ENCODE results near the gene FAM98A. TPM values are rescaled to one million over a fixed set of nuclear protein-coding genes. Genes with fewer than 3 reads are reported as not detected.

FAM98A gene
- total RNA-seq, 1 experiment from 2014 or later = 44.2 TPM

DNA sequence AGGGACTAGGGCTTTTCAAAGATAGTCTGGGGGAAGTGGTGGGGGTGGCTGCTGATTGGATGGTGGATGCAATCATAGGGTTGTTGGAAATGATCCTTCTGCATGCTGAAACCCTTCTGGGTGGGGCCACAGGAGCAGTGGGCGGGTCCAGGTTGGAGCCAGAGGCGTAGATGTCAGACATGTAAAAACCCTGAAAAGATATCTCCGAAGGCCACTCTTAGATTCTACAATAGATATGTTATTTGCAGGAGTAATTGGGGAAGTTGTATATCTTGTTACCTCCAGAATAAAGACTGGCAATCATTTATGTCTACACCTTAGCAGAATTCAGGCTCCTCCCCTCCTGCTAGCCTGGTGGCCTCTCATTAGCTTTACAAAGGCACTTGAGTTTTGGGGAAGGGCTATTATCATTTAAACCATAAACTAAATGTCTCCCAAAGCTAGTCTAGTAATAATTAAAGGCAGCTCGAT, 8.2 kb upstream of the FAM98A start:
- no peak for DNase-seq
- Histone ChIP-seq H3K4me3 (no peak overlapping the region), H3K4me1 (no peaks in the 10 kb centered on the region), H3K27me3 (no peaks in the 10 kb centered on the region), H3K27ac (no peak overlapping the region), H3K9me3 (replicated peaks) (no peaks in the 10 kb centered on the region), H3K36me3 (no peaks in the 10 kb centered on the region)

- Histone ChIP-seq H3K9me3 (replicated peaks) (no peaks in the 10 kb centered on the region), H3K27ac (no peak overlapping the region), H3K27me3 (no peaks in the 10 kb centered on the region), H3K4me3 (no peak overlapping the region), H3K4me1 (no peaks in the 10 kb centered on the region), H3K36me3 (no peaks in the 10 kb centered on the region)
- no peak for DNase-seq
Observed at GRCh38 chr2:33606622-33607021, 7.5 kb upstream of the FAM98A start.

- no peaks in the 10 kb centered on the region for H3K9me3 ChIP-seq (replicated peaks)
- H3K4me1 ChIP-seq = no peaks in the 10 kb centered on the region
- DNase-seq = no peak
- H3K4me3 ChIP-seq = no peak overlapping the region
- H3K36me3 ChIP-seq = no peaks in the 10 kb centered on the region
- no peak overlapping the region for H3K27ac ChIP-seq
- no peaks in the 10 kb centered on the region for H3K27me3 ChIP-seq
Observed at GRCh38 chr2:33606100-33606499, 7.0 kb upstream of the FAM98A start.

- no peak overlapping the region for H3K27ac ChIP-seq
- H3K36me3 ChIP-seq = no peaks in the 10 kb centered on the region
- no peaks in the 10 kb centered on the region for H3K27me3 ChIP-seq
- no peak for DNase-seq
- no peaks in the 10 kb centered on the region for H3K4me1 ChIP-seq
- H3K4me3 ChIP-seq = no peak overlapping the region
- H3K9me3 ChIP-seq (replicated peaks) = no peaks in the 10 kb centered on the region
Observed at GRCh38 chr2:33605056-33605455, 6.0 kb upstream of the FAM98A start.

DNA sequence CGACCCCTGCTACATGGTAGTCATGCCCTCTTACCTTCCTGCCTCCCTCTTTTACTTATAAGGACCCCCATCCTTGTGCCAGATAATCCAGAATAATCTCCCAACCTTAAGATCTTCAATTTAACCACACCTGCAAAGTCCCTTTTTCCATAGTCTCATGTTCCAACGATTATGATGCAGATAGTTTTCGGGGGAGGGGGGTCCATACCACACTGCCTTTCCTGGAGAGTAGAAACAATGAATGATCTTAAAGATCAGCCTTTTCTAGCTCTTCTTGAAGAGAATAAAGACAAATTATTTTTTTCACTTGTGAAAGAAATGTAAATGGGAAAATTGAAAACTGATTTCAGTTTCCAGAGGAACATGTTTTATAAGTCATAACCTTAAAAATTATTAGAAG, 4.3 kb upstream of the FAM98A start:
- Histone ChIP-seq H3K36me3 (no peaks in the 10 kb centered on the region), H3K4me3 (no peak overlapping the region), H3K27me3 (no peaks in the 10 kb centered on the region), H3K4me1 (no peaks in the 10 kb centered on the region), H3K27ac (no peak overlapping the region), H3K9me3 (replicated peaks) (no peaks in the 10 kb centered on the region)
- no peak for DNase-seq

DNA sequence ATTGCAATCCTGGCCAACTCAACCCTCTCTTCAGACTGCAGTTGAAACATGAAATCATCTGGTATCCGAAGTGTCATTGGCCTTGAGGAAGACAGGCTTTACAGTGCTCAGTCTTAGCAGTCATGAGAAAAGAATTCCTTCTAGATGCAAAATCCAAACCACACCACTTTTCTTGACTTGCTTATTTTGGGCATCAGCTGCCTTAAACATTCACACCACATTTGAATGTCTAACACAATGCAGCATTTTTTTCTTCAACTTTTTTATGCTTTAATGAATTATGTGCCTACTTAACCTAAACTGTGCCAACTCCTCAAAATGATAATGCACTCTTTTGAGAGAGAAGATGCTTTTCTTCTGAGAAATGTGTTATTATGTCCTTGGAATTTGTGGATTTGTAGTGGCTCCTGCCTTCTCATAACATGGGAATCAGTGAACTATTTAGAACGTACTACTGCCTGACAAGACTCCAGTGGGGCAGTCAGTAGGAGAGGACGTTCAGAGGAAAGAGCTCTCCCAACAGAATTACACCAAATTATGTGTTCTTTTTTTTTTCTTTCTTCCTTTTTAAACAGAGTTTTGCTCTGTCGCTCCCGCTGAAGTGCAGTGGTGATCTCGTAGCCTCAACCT, 3.2 kb upstream of the FAM98A start:
- Histone ChIP-seq H3K27me3 (no peaks in the 10 kb centered on the region), H3K4me1 (peaks cover 8% of the 10 kb centered on the region), H3K4me3 (no peak overlapping the region), H3K9me3 (replicated peaks) (no peaks in the 10 kb centered on the region), H3K36me3 (no peaks in the 10 kb centered on the region), H3K27ac (no peak overlapping the region)
- no peak for DNase-seq

DNA sequence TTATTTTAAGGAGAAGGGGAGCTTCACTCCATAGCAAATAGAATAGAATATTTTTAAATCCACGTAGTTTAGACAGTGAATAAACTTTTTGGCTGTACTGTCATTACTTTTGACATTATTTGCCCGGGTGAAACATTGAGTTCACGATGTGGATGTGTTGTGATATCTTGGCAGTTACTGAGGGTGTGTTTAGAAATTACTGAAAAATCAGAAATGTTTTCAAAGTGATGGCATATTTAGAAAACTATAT, 769 bp upstream of the FAM98A start:
- no peak overlapping the region for H3K27ac ChIP-seq
- H3K27me3 ChIP-seq = no peaks in the 10 kb centered on the region
- H3K9me3 ChIP-seq (replicated peaks) = no peaks in the 10 kb centered on the region
- no peak for DNase-seq
- H3K4me3 ChIP-seq = peak overlapping the region; percentile 80
- H3K36me3 ChIP-seq = peaks cover 5% of the 10 kb centered on the region
- peaks cover 12% of the 10 kb centered on the region for H3K4me1 ChIP-seq

DNA sequence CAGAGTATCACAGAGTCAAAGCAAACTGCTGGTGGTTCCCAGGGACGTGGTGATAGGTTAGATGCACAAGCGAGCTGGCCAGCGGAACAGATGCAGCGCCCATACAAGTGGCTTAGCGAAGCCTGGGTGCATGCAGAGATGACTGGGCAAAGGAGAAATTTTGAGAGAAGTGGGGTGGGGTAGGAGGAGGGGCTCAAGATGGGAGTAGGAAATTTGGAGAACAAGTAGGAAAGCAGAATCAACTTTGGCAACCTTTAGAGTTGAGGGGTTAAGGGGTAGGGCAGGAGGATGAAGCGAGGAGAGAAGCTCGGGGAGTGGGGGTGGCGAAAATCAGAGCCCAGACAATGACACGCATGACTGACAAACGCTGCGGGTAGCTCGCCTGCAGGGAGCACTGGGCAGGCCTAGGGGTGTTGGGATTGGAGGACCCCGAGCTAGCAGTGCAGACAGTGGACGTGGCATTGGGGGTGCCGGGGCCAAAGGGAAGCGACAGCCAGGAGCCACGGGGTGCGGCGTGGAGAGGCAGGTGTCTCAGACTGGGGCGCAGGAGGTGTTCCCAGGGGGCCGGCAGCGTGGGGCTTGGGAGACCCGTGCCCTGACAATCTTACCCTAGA, 431 bp downstream of the FAM98A start:
- Histone ChIP-seq H3K9me3 (replicated peaks) (no peaks in the 10 kb centered on the region), H3K4me3 (peak overlapping the region; percentile 80), H3K36me3 (peaks cover 13% of the 10 kb centered on the region), H3K27ac (peak overlapping the region; percentile 80), H3K27me3 (no peaks in the 10 kb centered on the region), H3K4me1 (peaks cover 12% of the 10 kb centered on the region)
- peak; percentile 75 to 82 for DNase-seq

DNA sequence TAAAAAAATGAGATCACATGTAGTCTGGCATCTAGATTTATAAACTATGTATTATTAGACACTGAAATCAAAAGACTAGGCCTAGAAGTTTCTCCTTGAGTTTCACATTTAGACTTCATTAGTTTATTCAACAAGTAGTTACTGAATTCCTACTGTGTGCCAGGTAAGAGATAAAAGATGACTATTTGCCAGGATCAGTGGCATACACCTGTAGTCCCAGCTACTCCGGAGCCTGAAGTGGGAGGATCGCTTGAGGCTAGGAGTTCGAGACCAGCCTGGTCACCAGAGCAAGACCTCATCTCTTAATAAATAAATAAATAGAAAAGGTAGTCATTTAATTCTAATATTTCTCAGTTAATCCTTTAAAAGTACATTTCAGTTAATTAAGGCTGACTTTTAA, 2.1 kb downstream of the FAM98A start:
- H3K36me3 ChIP-seq = peaks cover 28% of the 10 kb centered on the region
- DNase-seq = no peak
- H3K4me1 ChIP-seq = peaks cover 12% of the 10 kb centered on the region
- H3K27me3 ChIP-seq = no peaks in the 10 kb centered on the region
- H3K4me3 ChIP-seq = no peak overlapping the region
- no peak overlapping the region for H3K27ac ChIP-seq
- H3K9me3 ChIP-seq (replicated peaks) = no peaks in the 10 kb centered on the region

DNA sequence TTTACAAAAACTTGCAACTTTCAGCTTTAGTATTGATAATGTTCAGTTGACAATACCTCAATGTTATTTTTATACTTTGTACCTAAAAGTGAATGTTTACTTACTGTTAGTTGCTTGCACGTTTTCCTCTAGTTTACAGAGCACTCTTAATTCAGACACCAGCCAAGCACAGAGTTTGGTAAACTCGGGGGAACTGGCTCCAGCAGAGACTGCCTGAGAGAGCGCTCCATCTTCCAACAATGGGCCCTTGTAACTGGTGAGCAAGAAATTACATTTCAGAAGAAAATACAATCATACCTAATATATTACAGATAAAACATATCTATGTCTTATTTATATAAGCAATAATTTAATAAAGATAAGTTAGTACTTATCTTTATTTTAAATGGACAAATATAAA, 3.7 kb downstream of the FAM98A start:
- Histone ChIP-seq H3K9me3 (replicated peaks) (no peaks in the 10 kb centered on the region), H3K4me1 (peaks cover 12% of the 10 kb centered on the region), H3K4me3 (no peak overlapping the region), H3K27me3 (no peaks in the 10 kb centered on the region), H3K36me3 (peaks cover 44% of the 10 kb centered on the region), H3K27ac (no peak overlapping the region)
- DNase-seq = no peak

GRCh38 chr2:33589444-33589843, 9.7 kb downstream of the FAM98A start:
- DNase-seq = peak in 1 of 2 experiments; percentile 53
- Histone ChIP-seq H3K4me1 (peaks cover 9% of the 10 kb centered on the region), H3K4me3 (no peak overlapping the region), H3K27me3 (no peaks in the 10 kb centered on the region), H3K27ac (no peak overlapping the region), H3K9me3 (replicated peaks) (no peaks in the 10 kb centered on the region), H3K36me3 (peaks cover 69% of the 10 kb centered on the region)

- DNase-seq = no peak
- H3K9me3 ChIP-seq (replicated peaks) = no peaks in the 10 kb centered on the region
- no peak overlapping the region for H3K27ac ChIP-seq
- H3K4me3 ChIP-seq = no peak overlapping the region
- H3K4me1 ChIP-seq = peaks cover 9% of the 10 kb centered on the region
- H3K27me3 ChIP-seq = no peaks in the 10 kb centered on the region
- H3K36me3 ChIP-seq = peaks cover 63% of the 10 kb centered on the region
Observed at GRCh38 chr2:33588232-33588631, 10.9 kb downstream of the FAM98A start.

DNA sequence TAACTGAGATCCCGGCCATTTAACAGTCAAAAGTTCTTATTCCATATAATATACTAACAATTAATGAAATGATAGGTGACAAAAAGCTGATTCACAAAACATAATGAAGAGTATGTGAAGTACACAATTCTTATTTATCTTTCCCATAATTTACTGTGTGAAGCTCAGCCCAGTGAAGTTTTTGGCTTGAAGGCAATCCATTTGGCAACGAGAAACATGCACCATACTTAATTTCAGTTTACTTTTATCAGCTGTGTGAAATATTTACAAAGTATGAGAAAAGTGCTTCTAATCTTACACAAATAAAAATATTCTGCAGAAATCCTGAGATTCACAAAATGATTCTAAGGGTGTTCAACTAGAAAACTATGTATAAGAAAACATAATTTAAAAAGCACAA, 12.3 kb downstream of the FAM98A start:
- Histone ChIP-seq H3K27me3 (no peaks in the 10 kb centered on the region), H3K27ac (no peak overlapping the region), H3K36me3 (peaks cover 49% of the 10 kb centered on the region), H3K4me3 (no peak overlapping the region), H3K9me3 (replicated peaks) (no peaks in the 10 kb centered on the region), H3K4me1 (peaks cover 9% of the 10 kb centered on the region)
- no peak for DNase-seq

DNA sequence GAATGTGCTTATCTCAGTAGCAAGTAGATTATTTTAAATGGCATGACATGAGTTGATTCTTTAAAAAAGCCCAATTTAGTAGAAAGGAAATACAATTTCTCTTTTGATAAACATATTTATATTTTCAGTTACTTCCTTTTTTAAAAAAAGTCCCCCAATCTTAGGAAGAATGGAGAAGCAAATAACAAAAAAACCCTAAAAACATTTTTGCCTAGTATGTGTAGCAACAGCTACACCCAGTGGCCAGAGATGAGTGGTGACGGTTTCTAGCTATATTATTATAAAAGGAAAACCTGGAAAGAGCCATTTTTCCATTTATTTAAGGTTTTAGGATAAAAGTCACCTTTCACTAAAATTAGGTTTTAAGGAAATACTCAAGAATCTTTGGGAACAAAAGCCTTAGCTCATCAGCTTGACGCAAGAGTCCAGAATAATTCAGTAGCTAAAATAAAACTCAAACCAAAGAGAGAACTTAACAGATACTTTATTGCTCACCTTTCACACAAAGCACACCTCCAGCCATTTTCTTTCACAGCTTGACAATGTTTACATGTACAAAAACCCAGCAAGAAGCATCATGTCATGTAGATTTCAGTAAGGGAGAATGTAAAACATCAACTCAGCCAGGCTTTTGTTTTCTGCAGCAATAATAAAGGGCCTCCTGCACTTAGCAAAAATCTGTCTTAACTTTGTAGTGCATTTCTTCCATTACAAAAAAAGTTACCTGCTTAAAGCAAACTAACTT, 15.7 kb downstream of the FAM98A start:
- H3K36me3 ChIP-seq = peaks cover 22% of the 10 kb centered on the region
- H3K4me3 ChIP-seq = no peak overlapping the region
- no peaks in the 10 kb centered on the region for H3K27me3 ChIP-seq
- DNase-seq = peak in 1 of 2 experiments; percentile 68
- no peaks in the 10 kb centered on the region for H3K9me3 ChIP-seq (replicated peaks)
- no peaks in the 10 kb centered on the region for H3K4me1 ChIP-seq
- H3K27ac ChIP-seq = no peak overlapping the region

DNA sequence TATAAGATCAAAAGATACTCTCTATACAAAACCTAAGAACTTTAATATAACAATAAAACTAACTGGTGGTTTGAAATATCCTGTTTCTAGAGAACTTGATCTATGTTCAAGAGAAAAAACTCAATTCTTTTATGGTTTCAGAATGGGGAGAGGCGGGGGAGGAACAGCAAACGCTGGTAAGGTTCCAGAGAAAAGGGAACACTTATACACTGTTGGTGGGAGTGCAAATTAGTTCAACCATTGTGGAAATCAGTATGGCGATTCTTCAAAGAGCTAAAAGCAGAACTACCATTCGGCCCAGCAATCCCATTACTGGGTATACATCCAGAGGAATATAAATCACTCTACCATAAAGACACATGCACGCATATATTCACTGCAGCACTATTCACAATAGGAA, 17.2 kb downstream of the FAM98A start:
- no peak for DNase-seq
- no peaks in the 10 kb centered on the region for H3K9me3 ChIP-seq (replicated peaks)

More for the DNA sequence above, 17.2 kb downstream of the FAM98A start:
- H3K4me1 ChIP-seq = no peaks in the 10 kb centered on the region
- H3K27ac ChIP-seq = no peak overlapping the region
- peaks cover 15% of the 10 kb centered on the region for H3K36me3 ChIP-seq
- H3K27me3 ChIP-seq = no peaks in the 10 kb centered on the region
- no peak overlapping the region for H3K4me3 ChIP-seq

Data from SJCRH30 (cell line).